GDM1 (cell line): ENCODE measurements around the gene PPP1R9A.
A peak's percentile ranks its signal among the peaks of the same experiment; 100 is the strongest.

Experiments used
- DNase-seq: peaks from one replicate; lab custom pipeline; 2025; lab: John Stamatoyannopoulos, UW

Gene PPP1R9A

DNA sequence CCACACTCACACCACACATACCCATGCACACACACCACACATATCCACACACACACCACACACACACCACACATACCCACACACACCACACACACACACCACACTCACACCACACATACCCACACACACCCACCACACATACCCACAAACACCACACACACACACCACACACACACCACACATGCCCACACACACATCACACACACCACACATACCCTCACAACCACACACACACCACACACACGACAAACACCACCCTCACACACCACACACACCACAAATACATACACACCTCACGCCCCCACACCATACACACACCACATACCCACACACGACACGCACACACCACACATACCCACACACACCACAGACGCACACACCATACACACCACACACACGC lies 297.2 kb downstream of the PPP1R9A start:
- DNase-seq, result no peak

DNA sequence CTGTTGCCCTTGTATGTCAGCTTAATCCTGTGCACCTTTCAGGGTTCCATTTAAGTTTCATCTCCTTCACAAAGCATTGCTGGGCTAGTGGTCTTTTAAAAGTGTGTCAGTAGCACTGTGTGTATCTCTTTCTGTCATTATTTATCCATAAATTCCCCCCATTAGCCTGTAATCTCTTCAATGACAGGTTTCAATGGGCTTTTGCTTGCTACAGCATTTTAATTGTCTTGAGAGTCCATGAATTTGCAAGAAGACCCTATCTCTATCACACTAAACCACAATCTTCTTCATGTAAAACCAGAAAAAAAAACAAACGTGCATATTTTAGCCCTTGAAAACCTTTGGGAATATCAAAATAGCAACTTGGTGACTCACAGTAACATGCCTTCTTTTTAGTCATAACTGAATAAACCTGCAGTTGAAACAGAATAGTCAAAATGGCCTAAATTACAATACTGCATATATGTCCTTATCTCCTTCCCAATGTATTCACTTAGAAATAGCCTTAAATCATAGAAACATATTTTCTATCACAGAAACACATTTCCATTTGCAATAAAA lies 298.4 kb downstream of the PPP1R9A start:
- no peak for DNase-seq

GRCh38 chr7:95209276-95209675 lies 301.9 kb downstream of the PPP1R9A start:
- no peak for DNase-seq

DNA sequence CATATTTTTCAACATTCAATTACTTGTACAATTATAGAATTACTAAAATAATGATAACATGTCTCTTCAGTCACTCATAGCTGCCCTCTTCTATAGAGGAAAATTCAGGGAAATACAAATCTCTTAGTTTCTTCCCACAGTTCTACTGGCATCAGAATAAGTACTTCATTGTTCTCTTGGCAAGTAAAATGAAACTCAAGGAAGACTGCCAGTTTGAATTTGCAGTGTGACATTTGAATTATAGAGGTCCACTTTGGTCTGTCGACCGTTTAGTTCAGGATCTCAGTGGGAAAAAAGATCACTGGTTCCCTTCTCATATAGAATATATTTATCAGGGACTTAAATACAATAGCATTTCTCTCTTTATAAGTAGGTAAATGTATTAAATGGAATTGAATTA lies 302.4 kb downstream of the PPP1R9A start:
- no peak for DNase-seq

DNA sequence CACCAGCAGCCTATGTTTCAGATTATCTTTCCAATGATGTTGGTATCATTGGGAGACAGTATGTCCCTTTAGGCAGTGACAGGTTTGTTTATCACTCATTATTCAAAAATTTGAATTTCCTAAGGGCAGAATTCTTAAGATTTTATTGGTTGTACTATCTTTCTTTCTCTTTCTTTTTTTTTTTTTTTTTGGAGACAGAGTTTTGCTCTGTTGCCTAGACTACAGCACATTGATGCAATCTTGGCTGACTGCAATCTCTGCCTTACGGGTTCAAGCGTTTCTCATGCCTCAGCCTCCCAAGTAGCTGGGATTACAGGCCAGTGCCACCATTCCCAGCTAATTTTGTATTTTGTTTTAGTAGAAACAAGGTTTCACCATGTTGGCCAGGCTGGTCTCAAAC lies 305.8 kb downstream of the PPP1R9A start:
- DNase-seq, result no peak

DNA sequence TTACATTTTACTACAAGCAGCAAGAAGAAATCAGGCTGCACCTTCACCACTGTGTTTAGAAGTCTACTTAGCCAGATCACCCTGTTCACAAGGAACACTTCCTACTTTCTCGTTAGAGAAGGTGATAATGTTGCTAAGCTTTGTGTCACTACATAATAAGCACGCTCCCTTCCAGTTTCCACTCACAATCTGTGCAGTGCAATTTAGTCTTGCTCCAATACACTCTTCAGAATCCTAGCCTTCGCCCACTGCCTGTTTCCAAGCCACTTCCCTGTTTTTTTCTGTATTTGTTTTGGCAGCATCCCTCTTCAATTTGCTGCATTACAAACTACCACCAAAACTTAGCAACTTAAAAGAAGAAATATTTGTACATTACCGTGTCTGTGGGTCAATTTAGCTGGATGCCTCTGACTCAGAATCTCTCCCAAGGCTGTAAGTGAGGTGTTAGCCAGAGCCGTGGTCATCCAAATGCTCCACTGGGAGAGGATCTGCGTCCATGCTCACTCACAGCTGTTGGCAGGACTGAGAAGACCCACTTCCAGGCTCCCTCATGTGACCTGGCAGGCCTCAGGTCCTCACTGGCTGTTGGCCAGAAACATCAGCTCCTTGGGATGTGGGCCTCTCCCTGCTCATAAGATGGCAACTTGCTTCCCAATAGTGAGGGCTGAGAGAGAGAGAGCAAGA lies 306.6 kb downstream of the PPP1R9A start:
- DNase-seq, result no peak

GRCh38 chr7:95219721-95220120 lies 312.3 kb downstream of the PPP1R9A start:
- no peak for DNase-seq

GRCh38 chr7:95220328-95220727 lies 312.9 kb downstream of the PPP1R9A start:
- no peak for DNase-seq

DNA sequence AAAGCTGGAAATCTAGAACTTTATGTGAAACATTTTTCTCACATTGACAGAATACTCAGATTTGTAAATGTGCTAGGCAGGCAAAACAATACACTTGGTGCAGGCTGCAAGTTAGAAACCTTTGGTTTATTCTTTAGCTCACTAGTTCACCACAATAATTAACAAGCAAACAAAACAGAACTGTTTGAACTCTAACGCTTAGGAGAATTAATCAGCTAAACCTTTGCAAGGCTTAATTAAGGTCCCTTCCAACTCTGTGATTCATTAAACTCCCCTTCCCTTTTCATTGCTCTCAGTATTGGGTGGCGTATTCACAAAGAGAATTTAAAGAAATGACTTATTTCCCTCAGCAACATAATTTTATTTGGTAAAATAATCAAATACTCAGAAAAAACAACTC lies 317.9 kb downstream of the PPP1R9A start:
- no peak for DNase-seq

- no peak for DNase-seq
These were observed 321.9 kb downstream of the PPP1R9A start for GRCh38 chr7:95229301-95229700.

DNA sequence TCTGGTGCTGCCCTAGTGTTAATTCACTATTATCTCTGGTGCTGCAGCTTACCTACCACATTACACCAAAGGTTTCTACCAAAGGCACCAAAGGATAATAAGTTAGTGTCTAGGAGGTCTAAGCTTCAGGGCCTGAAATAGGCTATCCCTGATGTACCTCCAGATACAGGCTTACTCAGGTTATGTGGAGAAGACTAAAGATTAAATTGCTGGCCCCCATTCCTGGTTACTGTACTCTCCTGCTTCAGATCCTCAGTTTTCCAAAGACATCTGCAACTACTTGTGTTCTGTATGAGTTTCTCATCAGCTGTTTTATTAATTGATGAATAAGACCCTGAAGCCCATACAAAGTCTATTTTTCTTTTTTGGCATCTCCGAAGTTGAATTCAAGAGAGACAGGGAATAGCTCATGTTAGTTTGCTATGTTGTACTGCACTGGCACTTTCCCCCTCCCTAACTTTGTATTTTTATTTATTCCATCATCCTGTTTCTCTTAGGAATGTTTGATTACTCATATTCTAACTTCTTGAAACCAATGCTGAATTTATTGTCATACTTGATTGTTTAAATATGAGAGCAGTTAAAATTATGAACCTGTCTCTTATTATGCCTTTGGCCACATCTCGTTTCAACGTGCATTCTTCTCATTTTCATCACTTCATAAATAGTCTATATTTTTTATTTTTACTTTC lies 331.0 kb downstream of the PPP1R9A start:
- DNase-seq, result no peak

DNA sequence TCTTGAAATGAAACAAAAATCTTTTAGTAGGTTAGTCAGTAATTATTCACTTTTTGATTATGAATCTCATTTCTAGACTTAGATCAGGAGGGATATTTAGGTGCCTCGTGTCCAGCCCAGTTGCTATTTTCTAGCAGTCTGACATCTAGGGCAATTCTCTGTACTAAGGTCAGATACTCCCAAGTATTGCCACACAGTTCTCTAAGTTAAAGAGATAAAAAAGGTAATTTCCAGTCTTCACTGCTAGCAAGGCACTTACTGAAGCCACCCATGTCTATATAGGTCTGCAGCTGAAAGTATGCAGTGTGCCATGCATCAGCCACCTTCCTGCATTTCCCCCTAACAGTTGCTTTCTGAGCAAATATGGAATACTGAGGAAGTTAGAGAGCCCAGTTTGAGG lies 333.5 kb downstream of the PPP1R9A start:
- DNase-seq, result no peak

GRCh38 chr7:95242266-95242665 lies 334.9 kb downstream of the PPP1R9A start:
- no peak for DNase-seq

GRCh38 chr7:95244616-95245015 lies 337.2 kb downstream of the PPP1R9A start:
- DNase-seq, result no peak

DNA sequence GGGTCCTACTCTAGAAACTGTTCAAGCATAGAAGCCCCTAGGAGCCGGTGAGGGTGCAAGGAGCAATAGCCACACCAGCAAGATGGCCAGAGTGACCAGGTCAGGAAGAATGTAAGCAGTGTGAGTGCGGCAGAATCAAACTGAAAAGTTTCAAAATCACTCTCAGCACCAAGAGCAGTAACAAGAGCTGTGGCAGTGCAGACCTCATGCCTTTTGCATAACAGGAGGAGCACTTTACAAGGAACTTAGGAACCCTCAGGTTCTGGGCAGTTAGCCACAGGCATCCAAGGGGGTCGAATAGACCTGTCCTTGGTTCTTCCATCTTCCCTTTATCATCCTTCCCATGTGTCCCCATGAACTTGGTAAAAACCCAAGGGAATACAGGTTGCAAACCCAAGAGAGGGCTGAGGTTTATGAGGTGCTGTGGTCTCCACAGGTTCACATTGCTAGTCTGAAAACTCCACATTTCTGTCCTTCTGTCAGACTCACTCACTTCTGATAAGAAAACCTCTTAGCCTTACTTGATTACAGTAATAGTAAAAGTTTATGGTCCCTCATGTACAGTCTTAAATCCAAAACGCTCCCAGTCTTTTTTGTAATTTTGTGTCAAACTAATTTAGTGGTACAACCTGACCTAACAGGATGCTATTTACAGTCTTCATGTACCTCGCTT lies 338.6 kb downstream of the PPP1R9A start:
- no peak for DNase-seq

- DNase-seq, result peak; percentile 12
These were observed 339.5 kb downstream of the PPP1R9A start for GRCh38 chr7:95246831-95247370.

DNA sequence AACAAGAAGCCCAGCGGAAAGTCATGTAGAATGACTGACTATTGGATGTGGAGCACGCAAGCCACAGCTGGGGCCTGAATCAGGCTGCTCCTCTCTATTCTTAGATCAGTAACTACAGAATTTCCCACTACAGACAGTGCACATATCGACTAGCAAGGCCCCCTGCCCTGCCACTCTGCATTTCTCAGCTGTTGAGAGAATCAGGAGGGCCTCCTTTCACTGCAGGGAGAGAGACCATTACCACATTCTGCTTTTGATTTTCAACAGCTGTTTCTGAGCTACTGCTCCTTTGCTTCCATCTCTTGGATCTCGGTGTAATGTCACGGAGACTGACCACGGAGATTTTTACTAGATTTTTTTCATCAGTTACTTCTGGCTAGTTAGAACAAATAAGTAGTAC lies 343.2 kb downstream of the PPP1R9A start:
- DNase-seq, result no peak

DNA sequence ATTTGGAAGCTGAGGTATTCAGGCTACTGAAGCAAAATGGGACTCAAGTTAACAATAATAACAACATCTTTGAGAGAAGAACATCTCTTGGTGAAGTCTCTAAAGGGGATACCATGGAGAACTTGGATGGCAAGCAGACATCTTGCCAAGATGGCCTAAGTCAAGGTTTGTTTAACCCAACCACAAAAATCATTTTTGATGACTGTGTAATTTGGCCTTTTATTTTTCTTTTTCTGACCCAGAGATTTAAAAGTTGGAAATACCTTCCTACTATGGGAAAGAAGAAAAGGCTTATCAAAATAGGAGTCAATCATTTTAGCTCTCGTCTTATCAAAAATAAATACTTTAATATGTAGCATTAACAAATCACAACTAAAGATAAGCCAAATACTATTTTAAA lies 344.6 kb downstream of the PPP1R9A start:
- no peak for DNase-seq

GRCh38 chr7:95253986-95254385 lies 346.6 kb downstream of the PPP1R9A start:
- DNase-seq, result no peak

DNA sequence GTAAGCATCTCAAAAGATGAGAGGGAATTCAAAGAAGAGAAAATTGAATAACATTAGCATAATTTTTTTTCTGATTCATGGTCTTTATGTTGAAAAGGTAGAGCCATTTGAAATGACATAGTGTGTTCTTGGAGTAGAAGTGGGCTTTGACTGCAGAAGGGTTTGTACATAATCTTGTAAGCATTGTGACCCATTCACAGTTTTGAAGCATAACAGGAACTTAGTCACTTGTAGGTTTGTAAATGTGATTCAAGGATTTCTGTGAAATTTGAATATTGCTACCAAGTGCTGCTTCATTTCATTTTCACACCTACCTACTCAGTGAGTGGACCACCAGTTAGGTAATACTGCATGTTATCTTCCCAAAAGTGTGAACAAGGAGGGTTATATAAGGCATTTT lies 348.3 kb downstream of the PPP1R9A start:
- no peak for DNase-seq

DNA sequence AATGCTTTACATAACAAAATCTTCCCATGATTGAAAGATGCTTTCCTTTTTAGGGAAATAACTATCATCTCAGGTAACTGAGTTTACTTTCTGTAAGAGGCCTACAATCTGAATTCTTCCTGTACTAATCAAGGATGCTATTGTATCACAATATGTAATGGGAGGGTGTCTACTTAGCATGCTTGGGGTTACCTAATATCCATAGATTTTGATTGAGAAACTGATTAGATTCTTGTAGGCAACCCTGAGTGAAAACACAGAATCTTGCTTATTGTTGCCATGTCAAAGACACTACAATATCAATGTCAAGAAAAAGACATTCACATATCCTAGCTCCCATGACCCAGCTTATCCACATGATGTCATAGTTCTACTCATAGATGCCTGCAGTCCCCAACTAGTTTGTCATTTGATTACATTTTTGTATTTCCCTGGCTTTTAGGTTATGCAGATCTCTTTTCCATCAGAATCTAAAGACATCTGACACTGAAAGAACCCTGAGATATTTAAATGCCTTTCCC lies 354.6 kb downstream of the PPP1R9A start:
- DNase-seq, result no peak

DNA sequence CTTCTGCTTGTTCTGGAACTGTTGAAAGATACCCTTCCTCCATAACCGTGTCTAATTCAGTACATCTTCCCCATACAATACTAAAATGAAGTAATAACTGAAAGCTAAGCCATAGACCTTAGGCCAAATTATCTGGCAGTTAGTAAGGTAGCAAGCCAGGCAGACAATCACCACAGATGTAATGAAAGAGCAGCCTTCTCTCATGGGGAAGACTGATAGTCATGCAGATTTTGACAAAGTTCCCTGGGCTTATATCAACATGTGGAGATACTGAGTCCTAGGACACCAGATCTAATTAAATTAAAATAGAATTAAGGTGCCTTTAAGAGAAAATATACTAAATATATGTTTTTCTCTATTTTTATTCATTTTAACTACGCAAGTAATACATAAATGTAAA lies 355.5 kb downstream of the PPP1R9A start:
- DNase-seq, result no peak
